Measurements from ENCODE around the gene EIF4E3.

GRCh38 chr3:71657831-71658530, 67.2 kb downstream of the EIF4E3 start:
- TF ChIP-seq ZMAT5 (CRISPR knock-in tag; IDR thresholded peaks at IDR 0.05; ENCODE audit: borderline replicate concordance, low read depth) (no peak), ZBTB37 (CRISPR knock-in tag; IDR thresholded peaks at IDR 0.05) (no peak), MAX (IDR thresholded peaks at IDR 0.05) (no peak), CSRNP1 (CRISPR knock-in tag; IDR thresholded peaks at IDR 0.05) (no peak), KDM3A (CRISPR knock-in tag; IDR thresholded peaks at IDR 0.05; ENCODE audit: low read depth) (no peak)

Measured in HepG2 (cell line).